Osteoblast (primary cell): ENCODE measurements around the gene ZBP1. TPM values are rescaled to one million over a fixed set of nuclear protein-coding genes. Genes with fewer than 3 reads are reported as not detected.

Experiments
- DNase-seq: peaks from one replicate; pipeline ENCODE4 v3.0.0; 2011; ENCODE audit warnings: low spot score, mixed read lengths; ENCODE audit not compliant: insufficient read length; ENCODE audit errors: missing footprints
- H2AFZ ChIP-seq: 2 replicates; pipeline ENCODE4 v1.6.0; 2011; ENCODE audit warnings: mild to moderate bottlenecking, low read length
- H3K27ac ChIP-seq: 2 replicates; pipeline ENCODE4 v1.5.1; 2011; ENCODE audit warnings: mild to moderate bottlenecking, low read depth, low read length, moderate library complexity
- H3K27me3 ChIP-seq: 2 replicates; pipeline ENCODE4 v1.6.0; 2012; ENCODE audit warnings: mild to moderate bottlenecking, control low read depth, inconsistent platforms, low read length, moderate library complexity; ENCODE audit not compliant: insufficient read depth
- H3K36me3 ChIP-seq: 2 replicates; pipeline ENCODE4 v1.5.1; 2011; ENCODE audit warnings: mild to moderate bottlenecking, low read length, control low read depth, moderate library complexity; ENCODE audit not compliant: insufficient read depth
- H3K4me1 ChIP-seq: 2 replicates; pipeline ENCODE4 v1.5.1; 2011; ENCODE audit warnings: mild to moderate bottlenecking, low read length, control low read depth, moderate library complexity; ENCODE audit not compliant: insufficient read depth
- H3K4me2 ChIP-seq: 2 replicates; pipeline ENCODE4 v1.6.0; 2011; ENCODE audit warnings: mild to moderate bottlenecking, low read length; ENCODE audit not compliant: insufficient read depth
- H3K4me3 ChIP-seq: fragments of 200-600 bp; sonication (generic); 3 replicates; pipeline ENCODE4 v1.5.1; 2012; ENCODE audit warnings: mild to moderate bottlenecking, low read length, inconsistent platforms; ENCODE audit not compliant: insufficient read depth
- H3K79me2 ChIP-seq: 2 replicates; pipeline ENCODE4 v1.6.0; 2012; ENCODE audit warnings: mild to moderate bottlenecking, low read length, control low read depth, inconsistent platforms; ENCODE audit not compliant: insufficient read depth
- H3K9me3 ChIP-seq: 2 replicates; pipeline ENCODE4 v1.5.1; 2011; ENCODE audit warnings: low read depth, low read length, control low read depth
- H4K20me1 ChIP-seq: 2 replicates; pipeline ENCODE4 v1.6.0; 2012; ENCODE audit warnings: mild to moderate bottlenecking, low read length, control low read depth; ENCODE audit not compliant: insufficient read depth
- total RNA-seq: library from RNA; depleted of rRNA; stranded (reverse); fragments of >200 nt; gene quantifications from 2 replicates; pipeline ENCODE4 v1.2.3, GENCODE V29; 2012
- TF ChIP-seq, protein P1 (sequence below): IDR thresholded peaks from 2 replicates; pipeline ENCODE4 v1.5.1; 2011; ENCODE audit warnings: mild to moderate bottlenecking, low read depth, low read length, moderate library complexity; ENCODE audit errors: extremely low read depth

The ZBP1 gene
- total RNA-seq, 1 donor: not detected

DNA sequence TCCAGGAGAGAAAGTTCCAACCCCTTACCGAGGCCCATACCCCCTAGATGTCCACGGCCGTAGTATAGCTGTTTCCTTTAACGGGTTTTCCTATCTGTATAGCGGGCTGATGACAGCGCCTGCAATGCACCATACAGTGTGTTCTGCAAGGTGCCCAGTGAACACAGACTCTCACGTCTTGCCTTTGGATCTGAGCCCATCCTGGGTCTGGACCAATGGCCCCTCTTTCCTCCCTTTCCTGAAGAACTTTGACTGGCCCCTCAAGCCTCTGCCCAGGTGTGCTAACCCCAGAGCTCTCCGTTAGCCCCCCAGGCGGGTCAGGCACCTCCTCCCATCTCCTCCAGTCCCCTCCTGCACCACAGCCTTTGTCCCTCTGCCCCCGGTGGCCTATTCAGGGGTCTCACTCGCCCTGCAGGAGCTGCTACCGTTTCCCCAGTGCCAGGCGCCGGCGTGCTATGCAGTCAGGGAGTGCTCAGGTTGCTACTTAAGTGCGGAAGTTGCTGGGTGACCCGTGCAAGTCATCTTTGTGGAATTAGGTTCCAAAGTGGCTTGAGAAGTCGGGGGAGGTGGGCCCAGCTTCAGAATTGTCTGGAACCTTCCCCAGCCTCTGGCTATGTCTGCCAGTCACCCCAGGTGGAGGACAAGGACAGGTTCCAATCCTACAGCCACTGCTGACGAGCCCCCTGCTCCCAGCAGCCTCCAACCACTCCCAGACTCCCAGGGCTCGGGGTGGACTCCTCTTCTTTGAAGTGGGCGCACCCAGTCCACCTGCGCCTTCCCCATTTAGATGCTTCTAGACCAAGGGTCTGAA, 35.0 kb upstream of the ZBP1 start:
- peaks cover 17% of the 10 kb centered on the region for H4K20me1 ChIP-seq
- H3K4me1 ChIP-seq: no peaks in the 10 kb centered on the region
- TF ChIP-seq, protein P1, sequence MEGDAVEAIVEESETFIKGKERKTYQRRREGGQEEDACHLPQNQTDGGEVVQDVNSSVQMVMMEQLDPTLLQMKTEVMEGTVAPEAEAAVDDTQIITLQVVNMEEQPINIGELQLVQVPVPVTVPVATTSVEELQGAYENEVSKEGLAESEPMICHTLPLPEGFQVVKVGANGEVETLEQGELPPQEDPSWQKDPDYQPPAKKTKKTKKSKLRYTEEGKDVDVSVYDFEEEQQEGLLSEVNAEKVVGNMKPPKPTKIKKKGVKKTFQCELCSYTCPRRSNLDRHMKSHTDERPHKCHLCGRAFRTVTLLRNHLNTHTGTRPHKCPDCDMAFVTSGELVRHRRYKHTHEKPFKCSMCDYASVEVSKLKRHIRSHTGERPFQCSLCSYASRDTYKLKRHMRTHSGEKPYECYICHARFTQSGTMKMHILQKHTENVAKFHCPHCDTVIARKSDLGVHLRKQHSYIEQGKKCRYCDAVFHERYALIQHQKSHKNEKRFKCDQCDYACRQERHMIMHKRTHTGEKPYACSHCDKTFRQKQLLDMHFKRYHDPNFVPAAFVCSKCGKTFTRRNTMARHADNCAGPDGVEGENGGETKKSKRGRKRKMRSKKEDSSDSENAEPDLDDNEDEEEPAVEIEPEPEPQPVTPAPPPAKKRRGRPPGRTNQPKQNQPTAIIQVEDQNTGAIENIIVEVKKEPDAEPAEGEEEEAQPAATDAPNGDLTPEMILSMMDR: no peak

DNA sequence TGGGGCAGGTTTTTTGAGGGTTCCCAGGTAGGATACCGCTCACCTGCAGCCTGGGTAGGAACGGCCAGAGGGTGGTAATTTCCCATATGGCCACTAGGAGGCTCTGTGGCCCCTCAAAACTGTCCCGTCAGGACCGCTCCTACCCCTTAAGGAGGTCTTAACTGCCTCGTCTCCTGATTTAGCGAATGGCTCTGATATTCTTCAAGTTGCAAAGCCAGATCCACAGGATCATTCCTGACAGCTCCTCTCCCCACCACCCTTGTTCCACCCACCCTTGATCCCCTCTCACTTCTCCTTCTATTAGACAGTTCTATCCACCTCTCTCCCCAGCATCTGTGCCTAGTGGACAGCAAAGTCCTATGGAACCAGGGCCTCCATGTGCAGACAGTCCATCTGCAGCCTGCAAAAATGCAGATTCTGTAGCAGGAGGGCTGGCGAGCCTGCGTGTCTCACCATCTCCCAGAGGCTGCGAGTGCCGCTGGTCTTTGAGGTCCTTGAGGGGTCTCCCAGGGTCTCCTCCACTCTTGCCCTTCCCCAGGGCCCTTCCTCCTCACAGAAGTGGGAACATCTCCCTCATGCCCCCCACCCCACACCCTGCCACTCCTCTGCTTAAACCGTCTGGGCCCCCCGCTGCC, 34.3 kb upstream of the ZBP1 start:
- no peaks in the 10 kb centered on the region for H3K4me1 ChIP-seq
- TF ChIP-seq, protein P1: peak; percentile 90
- H3K9me3 ChIP-seq: no peaks in the 10 kb centered on the region
- no peak overlapping the region for H3K4me3 ChIP-seq
- H4K20me1 ChIP-seq: peaks cover 15% of the 10 kb centered on the region
- H3K27me3 ChIP-seq: no peaks in the 10 kb centered on the region
- no peak overlapping the region for H3K4me2 ChIP-seq
- no peak overlapping the region for H2AFZ ChIP-seq
- peak; percentile 99 for DNase-seq
- peaks cover 13% of the 10 kb centered on the region for H3K36me3 ChIP-seq
- no peak overlapping the region for H3K27ac ChIP-seq
- H3K79me2 ChIP-seq: no peaks in the 10 kb centered on the region

More for the DNA sequence above, 35.0 kb upstream of the ZBP1 start:
- no peak overlapping the region for H3K27ac ChIP-seq
- no peak overlapping the region for H3K4me3 ChIP-seq
- H3K27me3 ChIP-seq: no peaks in the 10 kb centered on the region
- no peaks in the 10 kb centered on the region for H3K79me2 ChIP-seq
- H3K4me2 ChIP-seq: no peak overlapping the region
- no peak overlapping the region for H2AFZ ChIP-seq
- H3K36me3 ChIP-seq: peaks cover 13% of the 10 kb centered on the region
- peak; percentile 87 for DNase-seq
- H3K9me3 ChIP-seq: no peaks in the 10 kb centered on the region

DNA sequence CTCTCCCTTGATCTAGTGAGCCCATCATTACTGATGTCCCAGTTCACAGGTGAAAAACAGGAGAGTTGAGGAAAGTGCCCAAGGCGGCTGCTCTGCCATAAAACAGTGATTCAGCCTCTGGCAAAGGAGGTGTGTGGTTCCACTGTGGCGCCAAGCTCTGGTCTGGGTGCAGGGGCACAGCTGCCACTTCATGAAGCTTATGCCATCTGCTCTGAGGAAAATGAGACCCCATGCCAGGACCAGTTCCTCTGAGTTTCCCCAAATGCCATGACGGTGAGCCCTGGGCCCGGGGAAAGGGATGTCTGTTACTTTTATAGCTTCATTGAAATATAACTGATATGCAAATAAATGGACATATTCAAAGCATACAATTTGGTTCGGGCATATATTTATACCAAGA, 33.7 kb upstream of the ZBP1 start:
- no peaks in the 10 kb centered on the region for H3K4me1 ChIP-seq
- TF ChIP-seq, protein P1: no peak
- H4K20me1 ChIP-seq: peaks cover 15% of the 10 kb centered on the region
- H3K36me3 ChIP-seq: peaks cover 13% of the 10 kb centered on the region
- H3K9me3 ChIP-seq: no peaks in the 10 kb centered on the region
- H3K79me2 ChIP-seq: no peaks in the 10 kb centered on the region
- H3K27me3 ChIP-seq: no peaks in the 10 kb centered on the region
- no peak overlapping the region for H3K4me2 ChIP-seq
- no peak overlapping the region for H2AFZ ChIP-seq
- no peak overlapping the region for H3K27ac ChIP-seq
- no peak overlapping the region for H3K4me3 ChIP-seq
- DNase-seq: peak; percentile 62

DNA sequence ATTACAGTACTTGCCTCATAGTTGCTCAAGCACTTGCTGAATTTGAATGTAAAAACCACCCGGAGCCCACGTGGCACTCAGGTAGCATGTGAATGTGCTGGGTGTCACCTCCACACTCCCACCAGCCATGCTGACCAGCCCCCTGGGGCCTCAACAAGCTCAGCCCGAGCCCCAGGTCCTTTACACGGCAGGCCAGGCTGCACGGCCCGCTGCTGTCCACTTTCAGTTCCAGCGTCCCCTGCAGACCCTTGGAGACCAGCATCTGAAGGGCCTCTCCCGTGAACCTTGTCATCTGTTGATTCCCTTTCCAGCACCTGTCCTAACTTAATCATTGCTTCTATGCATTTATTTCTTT, 33.3 kb upstream of the ZBP1 start:
- H3K79me2 ChIP-seq: no peaks in the 10 kb centered on the region
- H3K4me1 ChIP-seq: no peaks in the 10 kb centered on the region
- no peaks in the 10 kb centered on the region for H3K27me3 ChIP-seq
- TF ChIP-seq, protein P1: no peak
- H3K9me3 ChIP-seq: no peaks in the 10 kb centered on the region
- peaks cover 13% of the 10 kb centered on the region for H3K36me3 ChIP-seq
- no peak overlapping the region for H3K4me2 ChIP-seq
- DNase-seq: peak; percentile 78
- H3K4me3 ChIP-seq: no peak overlapping the region
- H2AFZ ChIP-seq: no peak overlapping the region
- H4K20me1 ChIP-seq: peaks cover 15% of the 10 kb centered on the region
- H3K27ac ChIP-seq: no peak overlapping the region
